Adipocyte (in vitro differentiated cells): ENCODE results near the gene MZF1.

Experiments
- DNase-seq: peaks from one replicate; pipeline ENCODE4 v3.0.0-alpha.2; 2015; ENCODE audit warnings: low read depth
- H3K27me3 ChIP-seq: replicated peaks from 2 replicates; pipeline ENCODE4 v1.7.0; 2013; ENCODE audit warnings: mild to moderate bottlenecking, low read length, moderate library complexity; ENCODE audit not compliant: control insufficient read depth, insufficient read depth
- H3K36me3 ChIP-seq: 2 replicates; pipeline ENCODE4 v1.7.0; 2013; ENCODE audit warnings: low read length, mild to moderate bottlenecking, moderate library complexity; ENCODE audit not compliant: control insufficient read depth, insufficient read depth, severe bottlenecking
- H3K4me1 ChIP-seq: 2 replicates; pipeline ENCODE4 v1.7.0; 2013; ENCODE audit warnings: mild to moderate bottlenecking, low read length, moderate library complexity; ENCODE audit not compliant: control insufficient read depth, insufficient read depth
- H3K4me3 ChIP-seq: 2 replicates; pipeline ENCODE4 v1.7.0; 2013; ENCODE audit warnings: mild to moderate bottlenecking, low read length, moderate library complexity
- H3K9ac ChIP-seq: 2 replicates; pipeline ENCODE4 v1.7.0; 2013; ENCODE audit warnings: mild to moderate bottlenecking, low read length, moderate library complexity
- H3K9me3 ChIP-seq: 2 replicates; pipeline ENCODE4 v1.7.0; 2013; ENCODE audit warnings: mild to moderate bottlenecking, low read length, moderate library complexity; ENCODE audit not compliant: control insufficient read depth

The MZF1 gene

GRCh38 chr19:58568453-58569130, 4.5 kb downstream of the MZF1 start:
- H3K4me1 ChIP-seq: peaks cover 11% of the 10 kb centered on the region
- H3K27me3 ChIP-seq: no peaks in the 10 kb centered on the region
- peaks cover 18% of the 10 kb centered on the region for H3K36me3 ChIP-seq

GRCh38 chr19:58566989-58567388, 6.1 kb downstream of the MZF1 start:
- Histone ChIP-seq H3K4me1 (peaks cover 19% of the 10 kb centered on the region), H3K9me3 (no peaks in the 10 kb centered on the region), H3K36me3 (peaks cover 18% of the 10 kb centered on the region), H3K27me3 (no peaks in the 10 kb centered on the region), H3K9ac (no peak overlapping the region), H3K4me3 (no peak overlapping the region)
- DNase-seq: no peak

More at GRCh38 chr19:58568453-58569130, 4.5 kb downstream of the MZF1 start:
- Histone ChIP-seq H3K9ac (no peak overlapping the region), H3K9me3 (no peaks in the 10 kb centered on the region), H3K4me3 (no peak overlapping the region)
- no peak for DNase-seq

DNA sequence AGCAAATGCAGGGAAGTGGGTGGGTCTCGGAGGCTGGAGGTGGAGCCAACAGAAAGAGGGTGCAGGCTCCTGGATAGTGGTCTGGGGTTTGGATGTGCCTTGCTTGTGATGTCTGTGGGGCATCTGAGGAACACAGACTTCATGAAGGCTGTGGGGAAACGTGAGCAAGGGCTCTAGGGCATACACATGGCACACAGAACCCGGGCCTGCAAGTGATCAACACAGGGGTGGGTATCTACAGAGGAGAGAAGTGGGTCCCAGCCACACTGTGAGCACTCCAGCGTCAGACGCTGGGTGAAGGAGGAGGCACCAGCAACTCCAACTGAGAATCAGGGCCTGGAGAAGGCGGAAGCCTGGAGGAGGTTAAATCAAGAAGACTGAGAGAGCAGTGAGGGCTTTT, 9.3 kb downstream of the MZF1 start:
- Histone ChIP-seq H3K36me3 (peaks cover 8% of the 10 kb centered on the region), H3K4me3 (no peak overlapping the region), H3K4me1 (peaks cover 28% of the 10 kb centered on the region), H3K9me3 (no peaks in the 10 kb centered on the region), H3K27me3 (no peaks in the 10 kb centered on the region), H3K9ac (no peak overlapping the region)
- DNase-seq: no peak

DNA sequence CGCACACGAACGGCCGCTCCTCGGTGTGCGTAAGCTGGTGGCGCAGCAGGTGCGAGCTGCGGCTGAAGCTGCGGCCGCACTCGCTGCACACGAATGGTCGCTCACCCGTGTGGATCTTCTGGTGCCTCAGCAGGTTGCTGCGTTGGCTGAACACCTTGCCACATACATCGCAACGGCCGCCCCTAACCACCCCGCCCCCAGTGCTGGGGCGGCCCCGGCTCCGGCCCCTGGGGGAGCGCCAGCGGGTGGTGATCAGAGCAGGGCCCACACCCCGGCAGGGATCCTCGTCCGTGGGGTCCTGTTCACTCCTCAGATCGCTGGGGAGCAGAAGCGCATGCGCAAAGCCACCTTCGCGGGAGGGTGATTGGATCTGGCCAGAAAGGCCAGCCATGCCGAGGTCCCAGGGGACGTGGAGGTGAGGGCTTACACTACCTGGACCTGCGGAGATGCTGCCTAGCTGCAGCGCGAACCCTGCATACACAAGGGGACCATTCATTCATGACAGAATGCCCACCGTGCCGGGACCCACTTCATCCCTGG, 10.0 kb downstream of the MZF1 start:
- Histone ChIP-seq H3K9me3 (no peaks in the 10 kb centered on the region), H3K27me3 (no peaks in the 10 kb centered on the region), H3K9ac (peak overlapping the region; percentile 74), H3K4me3 (peak overlapping the region; percentile 64), H3K36me3 (peaks cover 8% of the 10 kb centered on the region), H3K4me1 (peaks cover 28% of the 10 kb centered on the region)
- DNase-seq: peak; percentile 25

- Histone ChIP-seq H3K27me3 (no peaks in the 10 kb centered on the region), H3K4me3 (peak overlapping the region; percentile 64), H3K4me1 (peaks cover 28% of the 10 kb centered on the region), H3K9ac (peak overlapping the region; percentile 74), H3K9me3 (no peaks in the 10 kb centered on the region), H3K36me3 (peaks cover 7% of the 10 kb centered on the region)
- peak; percentile 52 for DNase-seq
Observed at GRCh38 chr19:58562122-58563033, 10.8 kb downstream of the MZF1 start.

- H3K27me3 ChIP-seq: no peaks in the 10 kb centered on the region
- peak overlapping the region; percentile 64 for H3K4me3 ChIP-seq
- DNase-seq: no peak
- peaks cover 37% of the 10 kb centered on the region for H3K4me1 ChIP-seq
- peak overlapping the region; percentile 74 for H3K9ac ChIP-seq
- H3K9me3 ChIP-seq: no peaks in the 10 kb centered on the region
- H3K36me3 ChIP-seq: peaks cover 6% of the 10 kb centered on the region
Observed at GRCh38 chr19:58561373-58562121, 11.6 kb downstream of the MZF1 start.

DNA sequence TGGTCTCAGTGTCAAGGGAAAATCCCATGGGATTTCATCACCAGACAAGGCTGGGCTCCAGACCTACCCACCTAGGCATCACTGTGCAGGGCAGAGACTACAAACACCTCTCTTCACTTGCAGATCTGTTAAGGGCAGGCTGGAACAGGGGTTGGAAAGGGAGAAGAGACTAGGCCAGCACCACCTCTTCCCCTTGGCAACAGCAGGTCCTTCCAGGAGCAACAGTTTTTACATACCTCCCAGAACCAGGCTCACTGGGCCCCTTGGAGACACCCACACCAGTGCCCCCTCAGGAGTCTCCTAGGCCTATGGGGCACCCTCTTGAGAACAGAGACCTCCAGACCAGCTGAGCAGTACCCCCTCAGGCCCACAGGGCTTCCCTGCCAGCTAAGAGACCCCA, 12.2 kb downstream of the MZF1 start:
- H3K4me1 ChIP-seq: peaks cover 43% of the 10 kb centered on the region
- H3K27me3 ChIP-seq: no peaks in the 10 kb centered on the region
- DNase-seq: no peak
- no peak overlapping the region for H3K9ac ChIP-seq
- peaks cover 12% of the 10 kb centered on the region for H3K36me3 ChIP-seq
- no peak overlapping the region for H3K4me3 ChIP-seq
- no peaks in the 10 kb centered on the region for H3K9me3 ChIP-seq

DNA sequence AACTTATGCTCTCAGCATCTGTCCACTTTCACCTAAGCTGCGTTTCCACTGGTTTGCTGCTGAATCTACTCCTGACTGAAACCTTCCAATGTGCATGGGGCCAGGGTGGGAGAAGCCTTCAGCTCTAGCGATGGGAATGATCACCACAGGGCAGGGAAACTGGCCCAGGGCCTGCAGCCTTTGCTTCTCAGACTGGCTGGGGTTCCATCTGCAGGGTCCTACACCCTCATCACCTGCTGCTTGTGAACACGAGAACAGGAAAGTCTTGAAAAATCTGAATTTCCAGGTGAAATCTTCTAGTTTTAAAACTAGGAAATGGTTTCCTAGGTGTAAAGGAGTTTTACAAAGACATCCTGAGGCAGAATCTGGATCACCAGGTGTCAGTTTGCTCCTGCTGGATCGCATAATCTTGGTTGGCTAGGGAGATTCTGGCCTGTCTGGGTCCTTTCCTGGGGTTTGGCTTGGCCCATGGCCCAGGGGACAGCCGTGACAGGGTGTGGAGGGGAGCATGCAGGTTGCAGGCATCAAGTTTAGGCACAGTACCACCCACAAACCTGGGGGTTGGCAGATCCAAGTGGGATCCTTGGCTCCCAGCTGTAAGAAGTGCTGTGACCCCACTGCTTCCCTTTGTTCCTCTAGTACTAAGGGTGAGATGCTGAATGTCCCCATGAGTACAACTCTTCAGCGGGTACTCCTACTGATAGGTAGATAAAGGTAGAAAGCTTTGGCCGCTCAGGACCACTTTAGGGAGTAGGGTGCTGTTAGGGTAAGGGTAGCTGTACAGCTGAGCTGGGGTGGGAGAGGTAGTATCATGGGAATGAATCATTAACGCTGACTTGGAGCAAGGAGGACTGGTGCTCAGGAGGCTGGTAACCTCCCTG, 12.9 kb downstream of the MZF1 start:
- H3K27me3 ChIP-seq: no peaks in the 10 kb centered on the region
- no peaks in the 10 kb centered on the region for H3K9me3 ChIP-seq
- DNase-seq: no peak
- peaks cover 16% of the 10 kb centered on the region for H3K36me3 ChIP-seq
- H3K9ac ChIP-seq: peak overlapping the region; percentile 98
- H3K4me3 ChIP-seq: peak overlapping the region; percentile 92
- peaks cover 48% of the 10 kb centered on the region for H3K4me1 ChIP-seq

- Histone ChIP-seq H3K9ac (peak overlapping the region; percentile 98), H3K4me3 (peak overlapping the region; percentile 92), H3K4me1 (peaks cover 50% of the 10 kb centered on the region), H3K9me3 (no peaks in the 10 kb centered on the region), H3K36me3 (peaks cover 16% of the 10 kb centered on the region), H3K27me3 (no peaks in the 10 kb centered on the region)
- DNase-seq: peak; percentile 94
Observed at GRCh38 chr19:58559275-58560006, 13.7 kb downstream of the MZF1 start.
